HG03175 (cell line): ENCODE measurements around the gene EPHA2.

Experiments
- ATAC-seq: cut with Tn5 transposase; IDR thresholded peaks from one replicate; pipeline ENCODE4 v1.9.1; 2021; ENCODE audit warnings: mild to moderate bottlenecking, moderate library complexity; ENCODE audit not compliant: unreplicated experiment

The EPHA2 gene

DNA sequence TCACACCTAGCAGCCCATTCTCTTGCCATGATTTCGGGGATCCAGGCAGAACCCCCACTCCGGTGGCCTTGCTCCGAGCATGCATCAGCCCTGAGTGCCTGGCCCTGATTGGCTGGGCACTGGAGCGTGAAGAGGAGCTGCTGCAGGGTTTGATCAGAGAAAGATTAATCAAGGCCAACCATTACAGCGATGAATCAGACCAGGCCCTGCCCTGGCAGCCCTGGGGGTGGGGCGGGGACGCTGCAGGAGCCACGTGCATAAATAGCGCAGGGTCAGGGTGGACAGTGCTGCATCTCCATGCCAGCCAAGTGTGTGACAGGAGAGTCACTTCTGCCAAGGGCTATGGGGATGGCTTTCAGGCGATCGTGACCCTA, 79.0 kb downstream of the EPHA2 start:
- no peak for ATAC-seq

DNA sequence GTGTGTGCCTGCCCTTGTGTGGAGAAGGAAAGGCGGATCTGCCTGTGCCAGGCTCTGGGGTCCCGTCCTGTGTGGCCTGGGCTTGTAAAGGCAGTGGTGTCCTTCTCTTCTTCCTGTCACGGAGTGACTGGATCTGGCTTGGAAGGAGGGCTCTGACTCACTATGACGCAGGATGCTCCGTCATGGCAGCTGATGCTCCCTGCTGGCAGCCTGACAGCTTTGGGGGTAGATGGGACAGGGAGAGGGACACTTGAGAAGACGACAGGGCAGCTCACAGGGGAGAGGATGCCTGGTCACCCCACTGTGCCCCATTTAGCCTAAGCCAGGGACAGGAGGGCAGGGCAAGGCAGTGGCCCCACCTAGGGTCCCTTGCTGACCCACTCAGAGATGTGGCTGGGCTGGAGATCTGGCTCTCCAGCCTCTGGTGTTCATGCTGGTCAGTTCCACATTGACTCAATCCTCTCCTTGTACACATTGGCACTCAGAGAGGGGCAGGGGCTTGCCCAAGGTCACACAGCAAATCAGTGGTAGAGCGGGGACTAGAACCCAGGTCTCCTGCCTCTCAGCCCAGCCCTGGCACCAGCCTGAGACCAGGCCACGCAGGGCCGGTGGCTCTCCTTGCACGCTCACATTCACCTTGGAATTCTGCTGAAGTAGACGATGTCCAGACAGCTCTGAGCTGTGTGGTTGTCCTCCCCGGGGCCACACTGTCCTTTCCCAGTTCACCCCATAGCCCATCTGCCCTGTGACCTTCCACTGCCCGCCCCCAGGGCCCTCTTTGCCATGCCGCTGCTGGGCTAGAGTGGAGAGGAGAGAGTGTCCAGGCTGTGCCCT, 79.6 kb downstream of the EPHA2 start:
- ATAC-seq: no peak

DNA sequence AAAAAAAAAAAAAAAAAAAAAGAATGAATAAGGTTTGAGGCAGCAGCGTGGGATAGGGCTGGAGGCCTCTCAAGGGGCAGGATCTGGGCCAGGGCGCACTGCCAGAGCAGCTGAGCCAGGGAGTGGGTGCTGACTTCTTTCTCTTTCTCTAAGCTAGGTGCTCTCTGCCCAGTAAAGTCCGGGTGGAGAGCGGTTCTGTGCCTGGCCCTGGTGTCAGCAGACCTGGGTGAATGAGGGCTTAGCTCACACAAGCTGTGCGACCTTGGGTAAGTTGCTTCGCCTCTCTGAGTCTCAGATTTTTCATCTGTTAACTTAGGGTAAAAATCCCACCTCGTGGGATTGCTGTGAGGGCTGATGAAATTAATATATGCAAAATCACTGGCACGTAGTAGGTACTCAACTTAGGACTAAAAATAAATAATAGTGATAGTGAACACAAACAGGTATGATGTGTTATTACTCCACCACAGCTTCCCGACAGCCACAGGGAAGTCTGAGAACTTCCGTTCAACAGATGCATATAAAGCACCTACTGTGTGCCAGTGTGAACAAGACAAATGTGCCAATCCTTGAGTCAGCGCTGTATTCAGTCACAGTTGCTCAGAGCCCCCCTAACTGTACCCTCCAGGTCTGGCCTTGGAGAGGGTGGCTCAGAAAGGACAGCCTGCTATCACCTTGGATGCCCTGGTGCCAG, 80.4 kb downstream of the EPHA2 start:
- no peak for ATAC-seq
